A549 treated with RU486 at 1 μM for 4 hours (cell line): ENCODE measurements around the gene OR4B1. TPM values are rescaled to one million over a fixed set of nuclear protein-coding genes. Genes with fewer than 3 reads are reported as not detected.

ENCODE experiments used
- total RNA-seq: library from RNA; stranded (reverse); fragments of 200-300 nt; extraction: Qiagen RNA extraction; gene quantifications from 5 replicates; pipeline ENCODE4 v1.2.3, GENCODE V29; 2022; ENCODE audit warnings: low read depth

OR4B1 gene, protein sequence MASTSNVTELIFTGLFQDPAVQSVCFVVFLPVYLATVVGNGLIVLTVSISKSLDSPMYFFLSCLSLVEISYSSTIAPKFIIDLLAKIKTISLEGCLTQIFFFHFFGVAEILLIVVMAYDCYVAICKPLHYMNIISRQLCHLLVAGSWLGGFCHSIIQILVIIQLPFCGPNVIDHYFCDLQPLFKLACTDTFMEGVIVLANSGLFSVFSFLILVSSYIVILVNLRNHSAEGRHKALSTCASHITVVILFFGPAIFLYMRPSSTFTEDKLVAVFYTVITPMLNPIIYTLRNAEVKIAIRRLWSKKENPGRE
- total RNA-seq = not detected in 5 replicates

DNA sequence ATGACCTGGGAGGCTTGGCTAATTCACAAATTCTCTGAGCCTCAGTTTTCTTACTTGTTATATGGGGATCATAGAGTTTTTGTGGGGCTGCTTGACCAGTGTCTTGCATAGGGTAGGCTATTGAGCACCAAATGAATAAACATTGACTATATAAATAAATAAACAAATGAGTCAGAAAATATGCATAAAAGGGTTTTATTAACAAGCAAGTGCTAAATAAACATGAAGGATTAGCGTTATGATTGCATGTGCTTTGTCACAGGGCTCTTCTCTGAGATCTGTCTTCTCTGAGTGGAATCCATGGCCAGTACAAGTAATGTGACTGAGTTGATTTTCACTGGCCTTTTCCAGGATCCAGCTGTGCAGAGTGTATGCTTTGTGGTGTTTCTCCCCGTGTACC, at the start of gene OR4B1:
Gene OR4B1 (plus strand): TSS at position 301 of the 400 bp plus-strand sequence. CDS start 0 bp downstream, at position 301.

DNA sequence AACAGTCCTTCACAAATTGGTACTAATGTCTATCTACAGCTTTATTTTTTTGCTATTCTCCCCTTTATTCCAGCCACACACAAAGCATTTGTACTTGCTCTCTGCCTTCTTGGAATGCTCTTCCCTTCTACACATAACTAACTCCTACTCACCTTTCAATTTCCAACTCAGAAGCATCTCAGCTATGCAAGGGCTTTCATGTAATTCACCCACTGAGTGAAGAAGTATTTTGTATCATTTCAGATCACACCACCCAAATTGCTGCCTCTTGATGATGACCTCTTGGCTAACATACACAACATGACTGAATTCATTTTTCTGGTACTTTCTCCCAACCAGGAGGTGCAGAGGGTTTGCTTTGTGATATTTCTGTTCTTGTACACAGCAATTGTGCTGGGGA, 28.2 kb downstream of the OR4B1 start, which contains the start of gene OR4X2:
Gene OR4X2 (plus strand): TSS at position 301 of the 400 bp plus-strand sequence. CDS start 0 bp downstream, at position 301.

DNA sequence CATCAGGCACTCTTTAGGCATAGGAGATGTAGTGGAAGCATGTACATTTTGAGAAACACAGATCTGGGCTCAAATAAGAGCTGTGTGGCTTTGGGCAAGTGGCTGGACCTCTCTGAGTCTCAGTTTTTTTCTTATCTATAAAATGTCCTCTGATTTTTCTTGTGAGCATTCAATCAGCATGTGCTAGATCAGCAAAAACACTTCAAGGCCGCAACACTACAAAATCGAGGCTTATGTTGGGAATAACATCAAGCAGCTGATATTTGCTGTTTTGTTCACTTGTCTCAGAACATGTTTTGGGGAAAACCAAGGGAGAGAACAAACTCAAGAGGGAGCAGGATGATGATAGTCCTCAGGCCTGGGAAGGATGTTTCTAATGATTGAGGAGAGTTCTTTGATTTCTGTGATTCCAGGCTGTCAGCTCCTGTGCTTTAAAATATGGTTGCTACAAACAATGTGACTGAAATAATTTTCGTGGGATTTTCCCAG, 46.9 kb downstream of the OR4B1 start, which contains the start of gene OR4X1:
Gene OR4X1 (plus strand): TSS at position 439 of the 489 bp plus-strand sequence. CDS start 0 bp downstream, at position 439.

Other genes with a start within 250 kb of the OR4B1 start
- 30.6 to 43.4 TPM (median 41.5 TPM) in 5 replicates for gene PTPRJ, start 236.3 kb upstream of the OR4B1 start, total RNA-seq
- not detected in 5 replicates for gene OR4X2, start 28.3 kb downstream of the OR4B1 start, total RNA-seq
- not detected in 5 replicates for gene OR4X1, start 47.1 kb downstream of the OR4B1 start, total RNA-seq
- not detected in 5 replicates for gene OR4S1, start 89.4 kb downstream of the OR4B1 start, total RNA-seq
- not detected in 5 replicates for gene OR4C3, start 108.1 kb downstream of the OR4B1 start, total RNA-seq
- not detected in 5 replicates for gene OR4C5, start 149.7 kb downstream of the OR4B1 start, total RNA-seq